Left colon (tissue), 2 donors: ENCODE measurements around the gene AGAP1. TPM values are rescaled to one million over a fixed set of nuclear protein-coding genes. Genes with fewer than 3 reads are reported as not detected.

Experiments
- ATAC-seq: fragments of 200-7000 bp; cut with Tn5 transposase; one replicate; pipeline ENCODE4 v1.9.1; 2020; ENCODE audit warnings: mild to moderate bottlenecking, moderate library complexity
- DNase-seq, 2 donors: peaks; one replicate each; pipeline ENCODE4 v3.0.0-alpha.2; 2020
- intact Hi-C, 2 donors: fragments of 100-400 bp; cut with DNase I in 1 of 2; cut with micrococcal nuclease in 1 of 2; formaldehyde crosslinking; loops; one replicate each; pipeline versions ENCODE4 v1.11.2 to v1.14.0; 2022; cut with DNase I, micrococcal nuclease
- total RNA-seq, 2 donors: library from RNA; stranded (reverse); fragmentation: NEBNext Ultra II Directional; extraction: Animal tissue kit (Norgen Biotek cat#: 25700); gene quantifications; one replicate each; pipeline ENCODE4 v1.2.1, GENCODE V29; 2021
- donor health status: DM: no; HTN: no; CAD: no.
- donor health status: DM: yes; HTN: yes; CAD: no.

Gene AGAP1
- total RNA-seq, 2 donors from 2014 or later = 61.3 to 78.5 TPM

- ATAC-seq = no peak
- no peak for DNase-seq
Measured at GRCh38 chr2:235992024-235992423, 498.2 kb downstream of the AGAP1 start.

GRCh38 chr2:235996419-235996818, 502.6 kb downstream of the AGAP1 start:
- intact Hi-C loops = no loop called here
- ATAC-seq (no peak), DNase-seq (no peak)

More at GRCh38 chr2:235992024-235992423, 498.2 kb downstream of the AGAP1 start:
- intact Hi-C loops = no loop called here

DNA sequence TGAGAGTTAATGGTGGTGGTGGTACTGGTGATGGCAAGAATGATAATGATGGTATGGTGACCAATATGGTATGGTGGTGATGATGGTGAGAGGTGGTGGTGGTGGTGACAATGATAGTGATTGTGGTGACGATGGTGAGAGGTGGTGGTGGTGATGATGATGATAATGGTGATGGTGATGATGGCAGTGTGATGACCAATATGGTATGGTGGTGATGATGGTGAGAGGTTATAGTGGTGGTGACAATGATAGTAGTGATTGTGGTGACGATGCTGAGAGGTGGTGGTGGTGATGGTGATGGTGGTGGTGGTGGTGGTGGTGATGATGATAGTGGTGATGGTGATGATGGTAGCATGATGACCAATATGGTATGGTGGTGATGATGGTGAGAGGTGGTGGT, 505.2 kb downstream of the AGAP1 start:
- ATAC-seq (no peak), DNase-seq (no peak)
- intact Hi-C loops = no loop called here

DNA sequence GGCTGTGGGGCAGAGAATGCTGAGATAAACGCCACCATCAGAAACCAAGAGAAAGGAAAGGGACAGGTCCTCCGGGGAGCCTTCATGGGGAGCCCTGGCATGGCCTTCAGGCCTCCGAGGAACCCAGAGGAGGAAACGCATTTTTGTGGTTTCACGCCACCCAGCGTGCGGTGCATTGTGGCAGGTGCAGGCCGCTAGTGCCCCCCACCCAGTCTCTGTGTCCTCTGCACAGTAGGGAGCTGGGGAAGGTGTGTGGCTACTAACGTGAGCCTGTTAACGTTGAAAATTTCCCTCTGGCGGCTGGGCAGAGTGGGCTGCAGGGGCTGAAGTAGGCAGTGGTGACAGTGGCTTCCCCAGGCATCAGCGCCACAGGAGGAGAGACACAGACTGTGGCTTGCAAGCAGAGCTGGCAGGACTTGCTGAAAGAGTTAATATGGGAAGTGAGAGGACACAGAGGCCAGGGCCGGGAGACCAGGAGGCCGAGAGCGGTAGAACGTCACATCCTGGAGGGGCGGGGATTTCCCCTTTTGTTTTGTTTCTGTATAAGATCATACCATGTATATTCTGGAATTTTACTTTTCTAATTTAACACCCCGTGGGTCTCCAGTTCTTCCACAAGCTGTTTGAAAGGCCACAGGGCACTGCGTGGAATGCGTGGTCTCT, 507.5 kb downstream of the AGAP1 start:
- ATAC-seq (no peak), DNase-seq (no peak)
- intact Hi-C loops = no loop called here

DNA sequence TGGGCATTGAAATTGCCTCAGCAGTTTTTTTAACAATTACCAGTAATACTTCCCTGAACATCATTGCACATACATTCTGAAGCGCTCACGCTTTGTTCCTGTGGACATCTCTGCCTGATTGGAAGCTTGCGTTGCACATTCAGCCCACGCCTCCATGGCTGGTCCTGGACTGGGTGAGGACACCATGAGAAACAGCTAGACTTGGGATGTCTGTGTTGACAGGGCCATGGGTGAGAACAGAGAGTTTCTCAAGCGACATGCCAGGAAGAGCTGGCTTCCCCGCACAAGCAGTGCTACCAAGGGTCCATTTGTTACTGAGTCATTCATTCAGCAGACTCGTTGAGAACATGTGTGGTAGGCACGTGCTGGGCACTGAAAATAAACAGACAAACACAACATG, 508.0 kb downstream of the AGAP1 start:
- intact Hi-C loops = no loop called here
- DNase-seq (no peak), ATAC-seq (no peak)

- intact Hi-C loops = no loop called here
- DNase-seq = no peak
- ATAC-seq = no peak
Measured at GRCh38 chr2:236008006-236008405, 514.2 kb downstream of the AGAP1 start.

GRCh38 chr2:236008857-236009256, 515.0 kb downstream of the AGAP1 start:
- DNase-seq = no peak
- ATAC-seq = no peak
- intact Hi-C loops = no loop called here

GRCh38 chr2:236010920-236011685, 517.3 kb downstream of the AGAP1 start:
- DNase-seq (no peak), ATAC-seq (no peak)
- intact Hi-C loops = no loop called here

GRCh38 chr2:236012155-236012554, 518.3 kb downstream of the AGAP1 start:
- ATAC-seq (no peak), DNase-seq (no peak)
- intact Hi-C loops = no loop called here

DNA sequence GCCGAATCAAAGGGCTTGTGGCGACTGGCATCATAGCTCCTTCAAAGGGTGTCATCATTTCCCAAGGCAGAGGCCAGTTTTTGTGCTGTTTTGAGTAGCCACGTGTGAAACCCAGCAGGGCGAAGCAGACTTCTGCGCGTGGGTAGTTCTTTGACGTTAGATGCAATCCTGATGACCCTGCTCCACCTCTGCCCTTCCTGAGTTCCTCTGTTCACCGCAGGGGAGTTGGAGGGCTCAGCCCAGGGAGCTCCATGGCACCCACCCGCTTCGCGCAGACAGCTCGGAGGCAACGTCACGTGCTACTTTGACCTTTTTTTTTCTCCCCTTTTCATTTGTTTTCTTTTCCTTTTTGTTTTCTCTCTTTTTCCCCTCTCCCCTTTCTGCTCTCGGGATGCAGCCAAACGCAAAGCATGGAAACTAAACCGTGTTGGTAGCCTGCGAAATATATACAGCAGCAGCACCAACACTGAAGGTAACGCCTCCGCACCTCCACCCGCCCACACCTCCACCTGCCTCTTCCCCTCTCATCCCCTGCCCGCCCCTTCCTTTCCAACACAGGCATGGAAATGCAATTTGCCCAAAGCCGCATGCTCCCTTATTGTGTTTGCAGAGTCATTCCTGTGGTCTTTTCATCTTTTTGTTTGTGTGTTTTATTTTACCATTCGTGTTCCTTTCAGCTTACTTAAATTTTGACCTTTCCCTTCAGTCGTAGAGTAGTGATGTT, 520.7 kb downstream of the AGAP1 start:
- intact Hi-C loops = no loop called here
- ATAC-seq (no peak), DNase-seq (no peak)

DNA sequence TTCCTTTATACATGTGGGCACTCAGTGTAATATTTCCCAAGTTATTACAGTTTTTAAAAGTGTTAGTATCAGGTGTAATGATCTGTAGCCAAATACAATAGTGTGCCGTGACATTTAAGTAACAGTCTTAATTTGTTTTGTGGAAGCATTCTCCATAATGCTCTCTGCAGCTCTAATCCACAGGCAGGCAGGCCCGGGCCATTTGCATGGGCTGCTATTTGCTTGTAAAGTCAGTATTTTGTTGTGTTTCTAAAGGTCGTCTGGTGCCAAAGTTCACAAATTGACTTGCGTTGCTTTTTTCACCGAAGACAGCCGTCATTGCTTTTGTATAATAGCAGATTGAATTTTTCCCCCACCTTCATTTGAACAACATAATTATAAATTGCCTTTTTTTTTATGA, 521.3 kb downstream of the AGAP1 start:
- intact Hi-C loops = no loop called here
- no peak for ATAC-seq
- DNase-seq = no peak

- ATAC-seq (no peak), DNase-seq (no peak)
- intact Hi-C loops = no loop called here
Measured at GRCh38 chr2:236016496-236016895, 522.7 kb downstream of the AGAP1 start.

GRCh38 chr2:236017446-236017845, 523.6 kb downstream of the AGAP1 start:
- intact Hi-C loops = no loop called here
- no peak for DNase-seq
- ATAC-seq = no peak

DNA sequence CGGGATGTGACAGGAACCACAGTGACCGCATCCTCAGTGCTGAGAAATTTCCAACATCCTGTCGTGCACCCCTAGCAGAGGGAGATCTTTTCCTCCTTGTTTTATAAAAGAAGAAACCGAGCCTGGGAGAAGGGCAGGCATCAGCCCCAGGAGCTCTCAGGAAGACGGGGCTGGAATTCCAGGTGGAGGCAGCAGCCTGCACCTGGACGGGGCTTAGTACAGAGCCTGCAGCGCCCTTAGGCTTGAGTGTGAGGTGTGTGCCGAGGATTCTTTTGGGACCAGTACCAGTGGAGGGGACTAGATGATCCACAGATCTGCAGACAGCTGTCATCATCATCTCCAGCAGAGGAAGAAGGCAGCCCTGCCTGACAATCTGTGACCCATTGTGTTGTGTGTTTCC, 525.6 kb downstream of the AGAP1 start:
- DNase-seq (no peak), ATAC-seq (no peak)
- intact Hi-C loops = no loop called here

- intact Hi-C loops = no loop called here
- ATAC-seq (no peak), DNase-seq (no peak)
Measured at GRCh38 chr2:236021499-236022057, 527.7 kb downstream of the AGAP1 start.

- no peak for ATAC-seq
- intact Hi-C loops = no loop called here
- no peak for DNase-seq
Measured at GRCh38 chr2:236022128-236022527, 528.3 kb downstream of the AGAP1 start.

GRCh38 chr2:236025892-236026291, 532.0 kb downstream of the AGAP1 start:
- intact Hi-C loops = no loop called here
- DNase-seq (no peak), ATAC-seq (peak; percentile 51)

DNA sequence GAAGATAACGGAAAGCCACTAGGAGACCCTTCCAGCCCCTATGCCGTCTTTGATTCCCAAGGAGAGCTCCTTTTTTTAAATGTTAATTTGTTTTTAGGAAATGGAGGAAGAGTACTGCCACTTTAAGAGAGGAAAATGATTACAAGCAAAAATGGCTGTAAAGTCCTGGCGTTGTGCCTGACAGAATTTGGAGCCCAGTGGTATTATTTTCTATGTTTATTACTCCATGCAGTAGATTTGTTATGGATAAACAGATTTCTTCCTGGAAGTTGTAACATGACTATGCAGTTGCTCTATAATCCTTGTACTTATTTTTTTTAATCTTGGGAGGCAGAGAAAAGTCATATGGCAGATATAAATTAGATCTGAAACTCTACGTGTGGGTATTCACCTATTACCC, 533.0 kb downstream of the AGAP1 start:
- peak in 1 of 2 donors; percentile 68 for DNase-seq
- ATAC-seq = peak; percentile 82
- intact Hi-C loops = no loop called here

DNA sequence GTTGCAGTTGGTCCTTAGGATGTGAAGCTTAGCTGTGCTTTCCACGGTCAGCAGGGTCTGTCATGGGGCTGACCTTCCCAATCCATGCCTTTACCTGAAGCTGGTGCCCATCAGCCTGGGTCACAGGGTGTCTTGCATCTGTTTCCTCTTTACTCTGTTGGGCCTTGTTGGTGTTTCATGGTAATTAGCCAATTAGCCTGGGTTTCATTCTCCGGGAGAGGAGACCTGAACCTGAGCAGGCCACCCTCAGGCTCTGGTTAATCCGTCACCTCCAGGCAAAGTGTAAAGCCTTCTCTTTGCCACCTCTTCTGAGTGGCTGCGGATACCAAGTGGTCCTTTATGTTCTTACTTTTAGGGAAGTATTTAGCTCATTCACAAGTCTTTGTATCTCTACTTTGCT, 534.2 kb downstream of the AGAP1 start:
- DNase-seq (no peak), ATAC-seq (no peak)
- intact Hi-C loops = no loop called here

- intact Hi-C loops = no loop called here
- DNase-seq (no peak), ATAC-seq (no peak)
Measured at GRCh38 chr2:236033462-236033861, 539.6 kb downstream of the AGAP1 start.
